ENCODE results near the gene PIGQ. TPM values are rescaled to one million over a fixed set of nuclear protein-coding genes. Genes with fewer than 3 reads are reported as not detected.
A peak's percentile ranks its signal among the peaks of the same experiment; 100 is the strongest.

PIGQ gene
- polyA plus RNA-seq, 3 donors, result 11.4 to 39.8 (median 12.1) TPM

GRCh38 chr16:630815-631405 is 61.1 kb downstream of the PIGQ start, which contains the start of gene WFIKKN1:
Gene WFIKKN1 (plus strand): TSS chr16:630985. CDS start chr16:631254, 269 bp downstream.
- H3K9me3 ChIP-seq (replicated peaks in 1 of 2; ENCODE audit: control insufficient read depth in 1 of 2, insufficient read depth in 1 of 2, low read length in 2 of 2), result no peaks in the 10 kb centered on the region
- peaks cover 12% of the 10 kb centered on the region for H3K79me2 ChIP-seq (ENCODE audit: insufficient read depth, low read length)
- H3K27ac Mint-ChIP-seq, result peak within 1 kb of the TSS in 1 of 7 donors; percentile 15
- intact Hi-C loops (cut with micrococcal nuclease), result no loop called here
- peak within 1 kb of the TSS; percentile 21 for H3K9ac ChIP-seq (ENCODE audit: insufficient read depth, low read length, poor library complexity, severe bottlenecking)
- peaks cover 29 to 42% of the 10 kb centered on the region in 2 donors for H3K36me3 ChIP-seq (replicated peaks in 1 of 2; ENCODE audit: control insufficient read depth in 1 of 2, insufficient read depth in 2 of 2, low read length in 2 of 2)
- peaks cover 54% of the 10 kb centered on the region for H4K20me1 ChIP-seq (ENCODE audit: insufficient read depth, low read length)
- H3K9me3 Mint-ChIP-seq, result no peaks in the 10 kb centered on the region
- WGBS (ENCODE audit: insufficient coverage), result 2% methylated on average over 20 of the region's 23 CpGs
- no peak within 1 kb of the TSS for H3K4me3 ChIP-seq (replicated peaks in 1 of 3; ENCODE audit: low read depth in 2 of 3, low read length in 3 of 3)
- H3K4me2 ChIP-seq (replicated peaks; ENCODE audit: extremely low read depth, low read length, poor library complexity, severe bottlenecking), result no peak within 1 kb of the TSS
- TF ChIP-seq CTCF (IDR thresholded peaks at IDR 0.05), result no peak
- H2AFZ ChIP-seq (ENCODE audit: insufficient read depth, low read depth, low read length, poor library complexity, severe bottlenecking), result no peak within 1 kb of the TSS
- H3K27me3 Mint-ChIP-seq (ENCODE audit: low read depth in 3 of 3), result peaks cover 2 to 12% (median 5%) of the 10 kb centered on the region in 3 donors
- DNase-seq, result peak in 1 of 3 donors; percentile 5
- H3K27ac ChIP-seq (ENCODE audit: low read depth in 1 of 2, low read length in 2 of 2), result no peak within 1 kb of the TSS
- no peaks in the 10 kb centered on the region for H3K27me3 ChIP-seq (ENCODE audit: control insufficient read depth in 2 of 2, insufficient read depth in 2 of 2, low read length in 2 of 2)
- H3K4me1 Mint-ChIP-seq, result peaks cover 8% of the 10 kb centered on the region
- peaks cover 28 to 34% of the 10 kb centered on the region in 2 donors for H3K36me3 Mint-ChIP-seq
- H3K4me3 Mint-ChIP-seq, result no peak within 1 kb of the TSS
- H3K4me1 ChIP-seq (ENCODE audit: control insufficient read depth in 1 of 2, insufficient read depth in 2 of 2, low read length in 2 of 2), result peaks cover 15 to 28% of the 10 kb centered on the region in 2 donors

GRCh38 chr16:631808-632358 is 62.1 kb downstream of the PIGQ start:
- H3K36me3 Mint-ChIP-seq, result peaks cover 21 to 26% of the 10 kb centered on the region in 2 donors
- Histone ChIP-seq H3K9me3 (replicated peaks in 1 of 2; ENCODE audit: control insufficient read depth in 1 of 2, insufficient read depth in 1 of 2, low read length in 2 of 2) (no peaks in the 10 kb centered on the region), H4K20me1 (ENCODE audit: insufficient read depth, low read length) (peaks cover 54% of the 10 kb centered on the region), H3K79me2 (ENCODE audit: insufficient read depth, low read length) (peaks cover 12% of the 10 kb centered on the region), H3K4me1 (ENCODE audit: control insufficient read depth in 1 of 2, insufficient read depth in 2 of 2, low read length in 2 of 2) (peaks cover 15 to 35% of the 10 kb centered on the region in 2 donors), H3K36me3 (replicated peaks in 1 of 2; ENCODE audit: control insufficient read depth in 1 of 2, insufficient read depth in 2 of 2, low read length in 2 of 2) (peaks cover 22 to 32% of the 10 kb centered on the region in 2 donors), H3K27me3 (ENCODE audit: control insufficient read depth in 2 of 2, insufficient read depth in 2 of 2, low read length in 2 of 2) (no peaks in the 10 kb centered on the region), H3K27ac (ENCODE audit: low read depth in 1 of 2, low read length in 2 of 2) (no peak overlapping the region), H2AFZ (ENCODE audit: insufficient read depth, low read depth, low read length, poor library complexity, severe bottlenecking) (no peak overlapping the region), H3K4me2 (replicated peaks; ENCODE audit: extremely low read depth, low read length, poor library complexity, severe bottlenecking) (no peak overlapping the region), H3K9ac (ENCODE audit: insufficient read depth, low read length, poor library complexity, severe bottlenecking) (no peak overlapping the region), H3K4me3 (replicated peaks in 1 of 3; ENCODE audit: low read depth in 2 of 3, low read length in 3 of 3) (no peak overlapping the region)
- no peaks in the 10 kb centered on the region for H3K9me3 Mint-ChIP-seq
- H3K4me1 Mint-ChIP-seq, result peaks cover 8% of the 10 kb centered on the region
- H3K27me3 Mint-ChIP-seq (ENCODE audit: low read depth in 3 of 3), result peaks cover 5 to 12% (median 8%) of the 10 kb centered on the region in 3 donors
- TF ChIP-seq CTCF (IDR thresholded peaks at IDR 0.05), result no peak
- 72% methylated on average over 5 of the region's 9 CpGs for whole genome bisulfite sequencing (ENCODE audit: insufficient coverage)
- no peak for DNase-seq
- peak overlapping the region in 1 of 7 donors; percentile 20 for H3K27ac Mint-ChIP-seq
- H3K4me3 Mint-ChIP-seq, result no peak overlapping the region
- intact Hi-C loops (cut with micrococcal nuclease), result no loop called here

Measured in CD14-positive monocyte (primary cell).